Cardiac fibroblast (primary cell): ENCODE measurements around the gene SNX3.
A peak's percentile ranks its signal among the peaks of the same experiment; 100 is the strongest.
"Not testable (repeated sequence)": the region's sequence is repeated elsewhere in the genome, so short reads cannot be mapped to it uniquely, and the experiment has no call there.

Experiments
- DNase-seq, 2 donors: peaks; one replicate each; pipeline versions ENCODE4 v3.0.0 to v3.0.0-alpha.2; 2010; ENCODE audit warnings: low read depth in 2 of 2
- H3K4me3 ChIP-seq, 2 donors: replicated peaks in 1 of 2; 1 replicate in 1 of 2; 2 replicates in 1 of 2; pipeline ENCODE4 v1.5.1; 2011; ENCODE audit warnings: low read depth in 2 of 2, low read length in 2 of 2, mild to moderate bottlenecking in 2 of 2, moderate library complexity in 1 of 2
- TF ChIP-seq, protein P1 (sequence below): IDR thresholded peaks from one replicate; pipeline ENCODE4 v1.5.1; 2011; ENCODE audit warnings: low read depth, mild to moderate bottlenecking, low read length, inconsistent platforms

SNX3 gene

DNA sequence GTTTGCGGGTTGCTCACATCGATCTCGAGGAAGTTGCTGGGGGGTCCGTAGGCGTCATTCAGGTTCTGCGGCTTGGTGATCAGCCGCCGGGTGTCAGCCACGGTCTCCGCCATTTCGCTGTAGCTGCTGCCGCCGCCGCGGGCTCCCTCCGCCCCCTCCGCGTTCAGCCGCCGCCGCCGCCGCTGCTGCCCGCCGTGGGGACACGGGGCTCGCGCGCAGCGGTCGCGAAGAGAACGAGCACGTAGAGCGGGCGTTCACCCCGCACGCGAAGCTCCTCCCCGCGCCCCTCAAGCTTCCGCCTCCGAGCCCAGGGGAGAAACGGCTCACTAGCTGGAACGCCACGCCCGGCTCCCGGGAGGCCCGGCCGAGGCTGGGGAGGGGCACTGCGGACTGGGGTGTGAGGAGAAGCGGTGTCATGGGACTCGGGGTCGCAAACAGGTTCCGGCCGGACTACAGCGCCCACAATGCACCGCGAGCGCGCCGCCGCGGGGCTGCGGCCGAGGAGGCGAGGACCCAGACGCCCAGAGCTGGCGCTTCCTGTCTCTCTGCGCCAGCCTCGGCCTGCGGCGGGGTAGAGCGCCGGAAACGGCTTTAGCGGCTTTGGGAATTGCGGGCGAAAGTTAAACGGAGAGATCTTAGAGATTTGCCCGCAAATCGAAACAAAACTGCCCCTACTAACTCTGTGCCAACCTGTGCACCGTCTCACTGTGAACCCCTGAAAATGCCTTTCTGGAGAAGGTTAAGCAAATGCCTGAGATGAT lies at the start of gene SNX3:
SNX3 (minus strand) TSS at position 232 of the 761 bp plus-strand sequence; CDS start at position 113, 119 bp downstream.
- H3K4me3 ChIP-seq: peak within 1 kb of the TSS; percentile 94
- DNase-seq: peak; percentile 97 to 98
- TF ChIP-seq, protein P1, sequence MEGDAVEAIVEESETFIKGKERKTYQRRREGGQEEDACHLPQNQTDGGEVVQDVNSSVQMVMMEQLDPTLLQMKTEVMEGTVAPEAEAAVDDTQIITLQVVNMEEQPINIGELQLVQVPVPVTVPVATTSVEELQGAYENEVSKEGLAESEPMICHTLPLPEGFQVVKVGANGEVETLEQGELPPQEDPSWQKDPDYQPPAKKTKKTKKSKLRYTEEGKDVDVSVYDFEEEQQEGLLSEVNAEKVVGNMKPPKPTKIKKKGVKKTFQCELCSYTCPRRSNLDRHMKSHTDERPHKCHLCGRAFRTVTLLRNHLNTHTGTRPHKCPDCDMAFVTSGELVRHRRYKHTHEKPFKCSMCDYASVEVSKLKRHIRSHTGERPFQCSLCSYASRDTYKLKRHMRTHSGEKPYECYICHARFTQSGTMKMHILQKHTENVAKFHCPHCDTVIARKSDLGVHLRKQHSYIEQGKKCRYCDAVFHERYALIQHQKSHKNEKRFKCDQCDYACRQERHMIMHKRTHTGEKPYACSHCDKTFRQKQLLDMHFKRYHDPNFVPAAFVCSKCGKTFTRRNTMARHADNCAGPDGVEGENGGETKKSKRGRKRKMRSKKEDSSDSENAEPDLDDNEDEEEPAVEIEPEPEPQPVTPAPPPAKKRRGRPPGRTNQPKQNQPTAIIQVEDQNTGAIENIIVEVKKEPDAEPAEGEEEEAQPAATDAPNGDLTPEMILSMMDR: peak; percentile 15

DNA sequence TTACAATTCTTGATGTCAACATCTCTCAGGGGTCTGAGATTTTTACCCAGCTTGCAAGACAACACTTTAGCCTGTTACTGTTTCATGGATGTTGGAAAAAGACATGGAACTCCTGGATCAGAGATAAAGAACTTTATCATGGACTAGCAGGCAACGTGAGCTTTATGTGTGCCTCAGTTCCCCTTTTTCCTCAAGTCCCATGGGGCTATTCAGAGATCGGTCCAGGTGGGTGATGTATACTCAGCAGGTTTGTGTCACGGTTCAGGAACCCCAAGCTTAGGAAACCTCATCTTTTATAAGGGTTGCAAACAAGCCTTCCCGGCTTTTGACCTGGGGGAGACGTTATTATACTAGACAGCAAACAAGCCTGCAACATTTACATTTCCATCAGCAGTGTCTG lies 49.0 kb upstream of the SNX3 start:
- TF ChIP-seq, protein P1: no peak
- H3K4me3 ChIP-seq: no peak overlapping the region
- no peak for DNase-seq

DNA sequence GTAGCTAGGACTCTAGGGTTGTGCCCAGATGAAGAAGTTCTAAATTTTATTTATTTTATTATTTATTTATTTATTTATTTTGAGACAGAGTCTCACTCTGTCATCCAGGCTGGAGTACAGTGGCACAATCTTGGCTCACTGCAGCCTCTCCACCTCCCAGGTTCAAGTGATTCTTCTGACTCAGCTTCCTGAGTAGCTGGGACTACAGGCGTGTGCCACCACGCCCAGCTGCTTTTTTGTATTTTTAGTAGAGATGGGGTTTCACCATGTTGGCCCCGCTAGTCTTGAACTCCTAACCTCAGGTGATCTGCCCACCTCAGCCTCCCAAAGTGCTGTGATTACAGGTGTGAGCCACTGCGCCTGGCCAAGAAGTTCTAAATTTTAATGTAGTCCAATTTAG lies 47.8 kb upstream of the SNX3 start:
- peak in 1 of 2 donors; percentile 23 for DNase-seq
- not testable (repeated sequence) for H3K4me3 ChIP-seq

DNA sequence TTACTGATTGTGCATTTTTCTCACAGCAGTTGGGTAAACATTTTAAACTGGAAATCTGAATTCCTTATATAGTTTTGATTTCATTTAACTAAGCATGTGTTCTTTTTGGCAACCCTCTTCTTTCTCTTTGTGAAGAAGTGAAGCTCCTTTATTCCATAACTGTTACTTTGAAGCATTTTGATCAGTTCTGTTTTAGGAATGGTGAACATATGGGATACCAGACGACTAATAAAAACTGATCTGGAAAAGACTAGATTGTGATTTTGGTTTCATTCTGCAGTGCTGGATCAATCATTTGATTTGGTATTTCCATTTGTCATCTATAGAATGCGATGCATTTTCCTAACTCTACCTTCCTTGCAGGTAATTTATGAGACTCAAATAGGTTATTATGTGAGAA lies 43.8 kb upstream of the SNX3 start:
- DNase-seq: no peak
- no peak overlapping the region for H3K4me3 ChIP-seq
- TF ChIP-seq, protein P1: no peak

DNA sequence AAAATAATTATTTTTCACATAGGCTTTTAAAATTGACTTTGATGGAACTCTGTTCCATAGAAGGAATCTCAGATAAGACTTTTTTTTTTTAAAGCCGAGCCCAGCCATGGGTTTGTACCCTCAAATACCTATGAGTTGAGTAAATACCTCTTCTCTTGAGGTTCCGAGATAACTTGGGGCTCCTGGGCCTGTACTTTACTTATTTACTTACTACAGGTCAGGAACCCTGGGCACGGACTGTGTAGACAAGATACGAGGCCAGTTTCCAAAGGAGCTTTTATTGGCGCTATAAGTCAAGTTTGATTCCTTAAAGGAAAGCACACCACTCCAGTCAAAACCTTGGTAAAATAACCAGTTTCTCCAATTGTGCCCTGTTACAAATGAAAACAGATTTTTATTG lies 41.5 kb upstream of the SNX3 start:
- DNase-seq: no peak
- TF ChIP-seq, protein P1: no peak
- no peak overlapping the region for H3K4me3 ChIP-seq

DNA sequence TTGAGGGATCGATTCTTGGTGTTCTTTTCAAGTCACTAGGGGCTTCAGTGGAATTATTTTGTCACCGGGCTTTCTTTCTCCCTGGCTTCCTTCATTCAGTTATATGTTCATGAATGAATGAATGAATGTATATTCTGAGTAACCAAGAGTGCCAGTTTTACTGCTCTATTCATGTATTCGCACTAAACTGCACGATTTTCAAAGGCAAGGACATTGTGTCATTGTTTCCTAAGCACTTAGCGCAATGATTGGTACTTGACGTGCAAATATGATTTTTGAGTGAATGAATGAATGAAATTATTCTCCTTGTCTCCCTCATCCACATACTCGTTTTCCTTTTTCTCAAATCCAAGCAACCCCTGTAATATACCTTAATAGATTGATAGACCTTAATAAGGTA lies 34.8 kb upstream of the SNX3 start:
- TF ChIP-seq, protein P1: no peak

DNA sequence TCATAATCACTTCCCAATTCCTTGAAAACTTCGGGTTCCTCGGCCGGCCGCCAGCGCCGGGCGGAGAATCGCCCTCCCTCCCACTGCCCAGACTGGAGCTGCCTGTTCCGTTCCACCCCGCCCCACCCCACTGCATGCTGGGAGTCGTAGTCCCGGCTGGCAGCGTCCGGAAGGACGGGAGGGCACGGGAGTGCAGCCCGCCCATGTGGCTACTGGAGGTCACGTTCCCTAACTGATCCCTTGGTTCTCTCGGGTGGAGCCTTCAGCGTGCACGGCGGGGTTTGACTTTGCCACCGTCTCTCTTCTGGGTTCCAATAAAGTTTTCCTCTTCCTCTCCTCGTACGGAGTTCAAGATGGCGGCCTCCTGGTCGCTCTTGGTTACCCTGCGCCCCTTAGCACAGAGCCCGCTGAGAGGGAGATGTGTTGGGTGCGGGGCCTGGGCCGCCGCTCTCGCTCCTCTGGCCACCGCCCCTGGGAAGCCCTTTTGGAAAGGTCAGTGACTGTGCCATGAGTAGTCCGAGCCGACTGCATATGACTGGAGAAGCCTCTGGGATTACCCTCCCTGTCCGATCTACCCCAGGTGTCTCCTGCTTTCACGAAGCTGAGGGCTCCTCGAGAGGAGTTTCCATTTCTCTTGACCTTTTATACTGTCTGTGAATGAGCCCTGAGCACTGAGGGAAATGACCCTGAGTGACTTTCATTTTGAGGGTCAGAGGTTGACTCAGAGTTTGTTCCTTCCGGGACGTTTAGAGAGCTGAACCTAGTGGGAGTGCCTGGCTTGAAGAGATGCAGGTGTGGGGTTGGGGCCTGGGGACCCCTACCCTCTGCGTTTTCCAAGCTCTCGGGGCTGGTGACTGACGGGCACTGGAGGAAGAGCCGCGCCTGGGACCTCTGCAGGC lies 34.1 kb upstream of the SNX3 start, which contains the start of gene AFG1L:
AFG1L (plus strand) TSS at position 328 of the 899 bp plus-strand sequence; CDS start at position 354, 26 bp downstream.
- TF ChIP-seq, protein P1: no peak
- H3K4me3 ChIP-seq: peak within 1 kb of the TSS; percentile 75 to 87

More for the DNA sequence above, 34.8 kb upstream of the SNX3 start:
- no peak for DNase-seq
- H3K4me3 ChIP-seq: peak overlapping the region; percentile 75 to 87

More for the DNA sequence above, 34.1 kb upstream of the SNX3 start, which contains the start of gene AFG1L:
- DNase-seq: peak; percentile 90 to 92
